ENCODE results near the gene LZTR1.

DNA sequence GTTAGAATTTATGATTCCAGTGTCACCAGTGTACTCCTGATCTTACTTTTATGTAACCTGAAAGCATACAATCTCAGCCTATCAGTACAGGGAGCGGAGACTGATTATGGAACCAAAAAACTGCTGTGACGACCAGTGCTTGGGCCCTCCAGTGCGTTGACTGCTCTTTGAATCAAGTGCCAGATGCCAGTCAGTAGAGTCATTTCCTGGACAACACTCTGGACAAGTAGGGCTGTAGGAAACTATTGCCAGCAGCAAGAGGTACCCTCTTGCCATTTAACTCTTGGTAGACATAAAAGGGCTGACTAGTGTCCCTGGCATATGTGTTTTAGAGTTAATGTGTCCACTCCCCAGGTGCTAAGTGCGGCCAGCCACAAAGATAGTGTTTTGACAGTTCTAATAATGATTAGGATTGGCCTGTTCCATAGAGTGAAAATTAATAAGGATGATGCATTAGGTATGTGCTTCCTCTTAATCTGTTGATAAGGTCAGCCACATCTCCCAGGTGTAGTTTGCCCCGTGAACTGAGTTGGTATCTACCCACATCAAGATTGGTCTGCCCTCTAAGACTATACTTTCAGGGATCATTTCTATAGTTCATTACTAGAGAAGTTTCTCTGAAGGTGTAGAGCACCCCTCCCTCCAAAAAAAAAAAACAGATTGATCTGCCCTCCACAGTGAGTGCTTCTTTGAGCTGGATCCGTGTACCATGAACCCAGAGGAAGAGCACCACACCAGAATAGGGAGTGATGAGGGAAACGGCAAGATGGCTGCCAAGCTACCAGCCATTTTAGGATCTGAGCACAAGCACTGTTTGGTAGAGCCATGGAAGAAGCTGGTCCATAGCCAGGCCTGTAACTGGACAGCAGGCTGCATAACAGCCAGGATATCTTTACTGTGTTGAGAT, 35.8 kb upstream of the LZTR1 start:
- TF ChIP-seq, protein P1, sequence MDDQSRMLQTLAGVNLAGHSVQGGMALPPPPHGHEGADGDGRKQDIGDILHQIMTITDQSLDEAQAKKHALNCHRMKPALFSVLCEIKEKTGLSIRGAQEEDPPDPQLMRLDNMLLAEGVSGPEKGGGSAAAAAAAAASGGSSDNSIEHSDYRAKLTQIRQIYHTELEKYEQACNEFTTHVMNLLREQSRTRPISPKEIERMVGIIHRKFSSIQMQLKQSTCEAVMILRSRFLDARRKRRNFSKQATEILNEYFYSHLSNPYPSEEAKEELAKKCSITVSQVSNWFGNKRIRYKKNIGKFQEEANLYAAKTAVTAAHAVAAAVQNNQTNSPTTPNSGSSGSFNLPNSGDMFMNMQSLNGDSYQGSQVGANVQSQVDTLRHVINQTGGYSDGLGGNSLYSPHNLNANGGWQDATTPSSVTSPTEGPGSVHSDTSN (IDR thresholded peaks at IDR 0.05): no peak; the same call in 1 of the 2 replicates
- TF ChIP-seq, protein P2, sequence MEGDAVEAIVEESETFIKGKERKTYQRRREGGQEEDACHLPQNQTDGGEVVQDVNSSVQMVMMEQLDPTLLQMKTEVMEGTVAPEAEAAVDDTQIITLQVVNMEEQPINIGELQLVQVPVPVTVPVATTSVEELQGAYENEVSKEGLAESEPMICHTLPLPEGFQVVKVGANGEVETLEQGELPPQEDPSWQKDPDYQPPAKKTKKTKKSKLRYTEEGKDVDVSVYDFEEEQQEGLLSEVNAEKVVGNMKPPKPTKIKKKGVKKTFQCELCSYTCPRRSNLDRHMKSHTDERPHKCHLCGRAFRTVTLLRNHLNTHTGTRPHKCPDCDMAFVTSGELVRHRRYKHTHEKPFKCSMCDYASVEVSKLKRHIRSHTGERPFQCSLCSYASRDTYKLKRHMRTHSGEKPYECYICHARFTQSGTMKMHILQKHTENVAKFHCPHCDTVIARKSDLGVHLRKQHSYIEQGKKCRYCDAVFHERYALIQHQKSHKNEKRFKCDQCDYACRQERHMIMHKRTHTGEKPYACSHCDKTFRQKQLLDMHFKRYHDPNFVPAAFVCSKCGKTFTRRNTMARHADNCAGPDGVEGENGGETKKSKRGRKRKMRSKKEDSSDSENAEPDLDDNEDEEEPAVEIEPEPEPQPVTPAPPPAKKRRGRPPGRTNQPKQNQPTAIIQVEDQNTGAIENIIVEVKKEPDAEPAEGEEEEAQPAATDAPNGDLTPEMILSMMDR (IDR thresholded peaks at IDR 0.05): no peak
- TF ChIP-seq POLR2AphosphoS5 (IDR thresholded peaks at IDR 0.05; ENCODE audit: low read depth, low read length) (no peak), TEAD4 (IDR thresholded peaks at IDR 0.05; ENCODE audit: borderline replicate concordance, insufficient read depth) (no peak), SIN3A (IDR thresholded peaks at IDR 0.05; ENCODE audit: borderline replicate concordance, low read depth, low read length) (no peak), EP300 (IDR thresholded peaks at IDR 0.05; ENCODE audit: borderline replicate concordance in 1 of 2, low read depth in 1 of 2, low read length in 1 of 2) (no peak), NRF1 (IDR thresholded peaks at IDR 0.05; ENCODE audit: low read depth, low read length) (no peak), EZH2phosphoT487 (IDR thresholded peaks at IDR 0.05; ENCODE audit: borderline replicate concordance, low read depth) (no peak), MEF2A (IDR thresholded peaks at IDR 0.05; ENCODE audit: borderline replicate concordance, low read depth) (no peak), RFX5 (IDR thresholded peaks at IDR 0.05; ENCODE audit: low read length) (no peak)
- TF ChIP-seq, protein P3, sequence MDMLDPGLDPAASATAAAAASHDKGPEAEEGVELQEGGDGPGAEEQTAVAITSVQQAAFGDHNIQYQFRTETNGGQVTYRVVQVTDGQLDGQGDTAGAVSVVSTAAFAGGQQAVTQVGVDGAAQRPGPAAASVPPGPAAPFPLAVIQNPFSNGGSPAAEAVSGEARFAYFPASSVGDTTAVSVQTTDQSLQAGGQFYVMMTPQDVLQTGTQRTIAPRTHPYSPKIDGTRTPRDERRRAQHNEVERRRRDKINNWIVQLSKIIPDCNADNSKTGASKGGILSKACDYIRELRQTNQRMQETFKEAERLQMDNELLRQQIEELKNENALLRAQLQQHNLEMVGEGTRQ (IDR thresholded peaks at IDR 0.05; ENCODE audit: borderline replicate concordance, low read depth, low read length): no peak
- TF ChIP-seq, protein P4, sequence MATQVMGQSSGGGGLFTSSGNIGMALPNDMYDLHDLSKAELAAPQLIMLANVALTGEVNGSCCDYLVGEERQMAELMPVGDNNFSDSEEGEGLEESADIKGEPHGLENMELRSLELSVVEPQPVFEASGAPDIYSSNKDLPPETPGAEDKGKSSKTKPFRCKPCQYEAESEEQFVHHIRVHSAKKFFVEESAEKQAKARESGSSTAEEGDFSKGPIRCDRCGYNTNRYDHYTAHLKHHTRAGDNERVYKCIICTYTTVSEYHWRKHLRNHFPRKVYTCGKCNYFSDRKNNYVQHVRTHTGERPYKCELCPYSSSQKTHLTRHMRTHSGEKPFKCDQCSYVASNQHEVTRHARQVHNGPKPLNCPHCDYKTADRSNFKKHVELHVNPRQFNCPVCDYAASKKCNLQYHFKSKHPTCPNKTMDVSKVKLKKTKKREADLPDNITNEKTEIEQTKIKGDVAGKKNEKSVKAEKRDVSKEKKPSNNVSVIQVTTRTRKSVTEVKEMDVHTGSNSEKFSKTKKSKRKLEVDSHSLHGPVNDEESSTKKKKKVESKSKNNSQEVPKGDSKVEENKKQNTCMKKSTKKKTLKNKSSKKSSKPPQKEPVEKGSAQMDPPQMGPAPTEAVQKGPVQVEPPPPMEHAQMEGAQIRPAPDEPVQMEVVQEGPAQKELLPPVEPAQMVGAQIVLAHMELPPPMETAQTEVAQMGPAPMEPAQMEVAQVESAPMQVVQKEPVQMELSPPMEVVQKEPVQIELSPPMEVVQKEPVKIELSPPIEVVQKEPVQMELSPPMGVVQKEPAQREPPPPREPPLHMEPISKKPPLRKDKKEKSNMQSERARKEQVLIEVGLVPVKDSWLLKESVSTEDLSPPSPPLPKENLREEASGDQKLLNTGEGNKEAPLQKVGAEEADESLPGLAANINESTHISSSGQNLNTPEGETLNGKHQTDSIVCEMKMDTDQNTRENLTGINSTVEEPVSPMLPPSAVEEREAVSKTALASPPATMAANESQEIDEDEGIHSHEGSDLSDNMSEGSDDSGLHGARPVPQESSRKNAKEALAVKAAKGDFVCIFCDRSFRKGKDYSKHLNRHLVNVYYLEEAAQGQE (IDR thresholded peaks at IDR 0.05; ENCODE audit: low read depth, low read length): no peak
- TF ChIP-seq, protein P5, sequence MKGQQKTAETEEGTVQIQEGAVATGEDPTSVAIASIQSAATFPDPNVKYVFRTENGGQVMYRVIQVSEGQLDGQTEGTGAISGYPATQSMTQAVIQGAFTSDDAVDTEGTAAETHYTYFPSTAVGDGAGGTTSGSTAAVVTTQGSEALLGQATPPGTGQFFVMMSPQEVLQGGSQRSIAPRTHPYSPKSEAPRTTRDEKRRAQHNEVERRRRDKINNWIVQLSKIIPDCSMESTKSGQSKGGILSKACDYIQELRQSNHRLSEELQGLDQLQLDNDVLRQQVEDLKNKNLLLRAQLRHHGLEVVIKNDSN (IDR thresholded peaks at IDR 0.05; ENCODE audit: borderline replicate concordance, low read depth): no peak

All from SK-N-SH (cell line).